Measurements from ENCODE around the gene LRRC4B.

Gene LRRC4B

DNA sequence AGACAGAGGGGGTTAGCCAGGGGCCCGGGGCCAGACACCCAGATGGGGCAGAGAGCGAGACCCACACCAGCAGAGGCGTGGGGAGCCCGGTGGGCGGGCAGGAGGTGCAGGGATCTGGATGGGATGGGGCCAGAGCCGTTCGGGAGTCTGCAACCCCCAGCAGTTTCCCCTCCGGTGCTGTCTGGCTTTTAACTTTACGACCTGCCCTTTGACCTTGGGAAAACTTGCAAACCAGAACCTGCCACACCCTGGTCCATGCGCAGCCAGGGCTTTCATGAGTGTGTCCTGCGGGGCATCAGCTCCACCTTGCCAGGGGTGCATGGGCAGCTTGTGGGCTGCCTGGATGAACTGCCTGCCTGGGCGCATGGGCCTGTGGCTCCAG lies 67.1 kb downstream of the LRRC4B start:
- no peak for DNase-seq

DNA sequence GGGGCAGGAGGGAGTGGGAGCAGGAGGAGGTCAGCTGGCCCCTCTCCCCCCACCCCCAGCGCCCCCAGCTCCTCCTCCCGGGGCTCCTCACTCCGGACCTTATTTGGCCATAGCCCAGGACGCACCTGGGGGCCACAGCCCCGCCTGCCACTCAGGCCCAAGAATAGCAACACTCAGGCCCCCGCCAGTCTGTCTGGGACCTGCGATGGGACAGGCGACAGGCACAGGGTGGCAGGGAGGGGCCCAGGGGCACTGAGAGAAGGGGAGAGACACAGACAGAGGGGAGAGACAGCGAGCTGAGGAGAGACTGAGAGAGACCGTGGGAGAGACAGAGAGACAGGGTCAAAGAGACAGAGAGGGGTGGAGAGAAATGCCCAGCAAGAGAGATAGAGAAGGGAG lies 67.5 kb downstream of the LRRC4B start:
- DNase-seq = peak in 1 of 2 experiments; percentile 47

DNA sequence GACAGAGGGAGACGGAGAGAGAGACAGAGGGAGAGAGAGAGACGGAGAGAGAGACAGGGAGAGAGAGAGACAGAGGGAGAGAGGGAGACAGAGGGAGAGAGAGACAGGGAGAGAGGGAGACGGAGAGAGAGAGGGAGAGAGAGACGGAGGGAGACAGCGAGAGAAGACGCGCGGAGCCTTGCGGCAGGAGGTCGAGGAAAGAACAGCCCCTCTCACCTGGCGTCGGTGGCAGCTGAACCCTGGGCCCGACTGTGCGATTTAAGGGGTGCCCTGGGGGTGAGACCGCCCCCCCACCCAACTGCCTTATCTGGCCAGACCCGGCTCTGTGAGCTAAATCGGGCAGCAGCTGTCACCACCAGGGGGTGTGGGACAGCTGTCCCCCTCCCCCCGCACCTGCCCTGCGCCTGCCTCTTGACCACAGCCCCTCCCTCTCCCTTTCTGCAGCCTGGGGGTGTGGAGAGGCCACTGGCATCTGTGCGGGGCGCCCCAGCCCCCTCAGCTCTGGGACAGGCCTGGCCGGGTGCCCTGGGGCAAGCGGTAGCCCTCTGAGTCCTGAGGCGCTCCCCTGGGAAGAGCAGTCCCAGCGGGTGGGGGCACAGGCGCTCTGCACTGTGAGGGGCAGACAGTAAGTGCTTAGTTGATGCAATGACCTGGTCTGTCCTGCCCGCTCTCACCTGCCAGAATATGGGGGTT lies 68.0 kb downstream of the LRRC4B start:
- peak; percentile 56 to 80 for DNase-seq

DNA sequence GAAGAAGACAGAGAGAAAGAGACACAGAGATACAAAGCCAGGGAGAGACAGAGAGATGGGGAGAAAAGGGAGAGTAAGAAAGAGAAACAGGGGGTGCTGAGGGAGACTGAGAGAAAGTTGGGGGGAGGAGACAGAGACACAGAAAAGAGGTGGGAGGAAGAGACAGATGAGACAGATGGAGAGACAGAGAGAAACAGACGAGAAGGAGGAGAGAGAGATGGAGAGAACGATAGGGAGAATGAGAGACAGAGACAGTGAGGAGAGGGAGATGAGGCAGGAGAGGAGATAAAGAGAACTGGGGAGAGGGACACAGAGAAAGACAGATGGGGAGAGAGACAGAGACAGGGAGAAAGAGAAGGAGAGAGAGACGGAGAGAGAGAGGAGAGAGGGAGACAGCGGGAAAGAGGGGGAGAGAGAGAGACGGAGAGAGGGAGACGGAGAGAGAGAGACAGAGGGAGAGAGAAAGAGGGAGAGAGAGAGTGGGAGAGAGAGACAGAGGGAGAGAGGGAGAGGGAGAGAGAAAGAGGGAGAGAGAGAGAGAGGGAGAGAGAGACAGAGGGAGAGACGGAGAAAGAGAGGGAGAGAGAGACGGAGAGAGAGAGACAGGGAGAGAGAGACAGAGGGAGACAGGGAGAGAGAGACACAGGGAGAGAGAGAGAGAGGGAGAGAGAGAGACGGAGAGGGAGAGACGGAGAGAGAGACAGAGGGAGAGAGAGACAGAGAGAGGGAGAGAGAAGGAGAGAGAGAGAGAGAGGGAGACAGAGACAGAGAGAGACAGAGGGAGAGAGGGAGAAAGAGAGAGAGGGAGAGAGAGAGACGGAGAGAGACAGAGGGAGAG lies 69.8 kb downstream of the LRRC4B start:
- no peak for DNase-seq

DNA sequence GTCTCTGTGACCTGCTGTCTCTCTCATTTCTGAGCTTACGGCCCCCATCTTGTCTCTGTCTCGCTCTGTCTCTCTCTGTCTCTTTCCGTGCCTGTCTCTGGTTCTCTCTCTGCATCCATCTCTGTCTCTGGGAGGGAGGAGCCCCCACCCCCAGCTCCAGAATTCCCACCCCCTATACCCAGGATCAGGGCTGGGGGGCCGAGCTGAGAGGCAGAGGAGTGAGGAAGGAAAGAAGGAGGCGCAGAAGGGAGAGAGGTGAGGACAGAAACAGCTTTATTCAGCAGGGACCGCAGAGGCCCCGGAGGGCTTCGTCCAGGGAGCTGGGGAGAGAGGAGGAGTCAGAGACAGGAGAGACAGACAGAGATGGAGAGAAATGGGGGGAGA lies 71.2 kb downstream of the LRRC4B start:
- DNase-seq = no peak

DNA sequence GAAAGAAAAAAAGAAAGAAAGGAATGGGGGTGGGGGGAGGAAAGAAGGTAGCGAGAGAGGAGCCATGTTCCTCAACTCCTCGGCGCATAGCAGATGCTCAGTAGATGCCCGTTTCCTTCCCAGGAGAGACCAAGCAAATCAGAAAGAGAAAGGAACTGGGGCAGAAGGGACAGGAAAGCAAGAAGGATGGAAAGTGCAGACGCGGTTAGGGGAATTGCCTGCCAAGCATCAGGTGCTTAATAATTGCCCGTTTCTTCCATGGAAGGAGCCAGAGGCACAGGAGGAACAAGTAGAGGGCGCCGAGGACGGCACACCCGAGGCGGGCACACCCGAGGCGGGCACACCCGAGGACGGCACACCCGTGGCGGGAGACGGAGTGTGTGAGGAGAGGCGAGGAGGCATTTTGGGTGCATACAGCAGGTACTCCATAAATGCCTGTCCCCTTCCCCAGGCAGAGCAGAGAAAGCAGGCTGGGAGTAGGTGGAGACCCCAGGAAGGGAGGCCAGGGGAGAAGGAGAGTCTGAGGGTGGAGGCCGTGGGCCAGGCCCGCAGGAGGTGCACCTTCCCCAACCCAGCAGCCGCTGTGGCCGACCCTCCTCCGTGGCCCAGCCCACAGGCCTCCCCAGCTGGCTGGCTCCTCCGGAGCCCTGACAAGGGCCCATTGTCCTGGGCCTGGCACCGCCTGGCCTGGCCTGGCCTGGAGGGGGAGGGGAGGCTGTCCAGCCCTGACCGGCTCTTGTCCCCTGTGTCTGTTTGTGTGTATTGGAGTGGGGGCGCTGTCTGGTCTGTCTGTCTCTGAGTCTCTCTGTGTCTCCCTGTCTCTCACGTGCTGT lies 71.8 kb downstream of the LRRC4B start:
- DNase-seq = no peak

DNA sequence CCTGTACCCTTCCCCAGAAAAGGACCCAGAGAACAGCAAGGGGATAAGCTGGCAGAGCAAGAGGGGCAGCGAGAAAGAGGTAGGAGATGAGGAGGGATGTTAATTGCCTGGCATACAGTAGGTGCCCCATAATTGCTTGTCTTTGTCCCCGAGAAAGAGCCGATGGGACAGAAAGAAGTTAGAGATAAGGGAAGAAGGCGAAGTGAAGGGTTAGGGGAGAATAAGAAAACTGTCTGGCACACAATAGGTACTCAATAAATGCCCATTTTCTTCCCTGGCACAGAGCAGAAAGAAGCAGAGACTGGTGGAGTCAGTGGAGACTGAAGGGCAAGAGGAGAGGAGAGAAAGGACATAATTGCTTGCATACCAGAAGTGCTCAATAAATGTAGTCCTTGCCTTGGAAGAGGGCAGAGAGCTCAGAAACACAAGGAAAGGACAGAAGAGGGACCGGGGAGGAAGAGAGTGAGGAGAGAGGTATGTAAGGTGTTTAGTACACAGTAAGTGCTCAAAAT lies 73.2 kb downstream of the LRRC4B start:
- DNase-seq = no peak

DNA sequence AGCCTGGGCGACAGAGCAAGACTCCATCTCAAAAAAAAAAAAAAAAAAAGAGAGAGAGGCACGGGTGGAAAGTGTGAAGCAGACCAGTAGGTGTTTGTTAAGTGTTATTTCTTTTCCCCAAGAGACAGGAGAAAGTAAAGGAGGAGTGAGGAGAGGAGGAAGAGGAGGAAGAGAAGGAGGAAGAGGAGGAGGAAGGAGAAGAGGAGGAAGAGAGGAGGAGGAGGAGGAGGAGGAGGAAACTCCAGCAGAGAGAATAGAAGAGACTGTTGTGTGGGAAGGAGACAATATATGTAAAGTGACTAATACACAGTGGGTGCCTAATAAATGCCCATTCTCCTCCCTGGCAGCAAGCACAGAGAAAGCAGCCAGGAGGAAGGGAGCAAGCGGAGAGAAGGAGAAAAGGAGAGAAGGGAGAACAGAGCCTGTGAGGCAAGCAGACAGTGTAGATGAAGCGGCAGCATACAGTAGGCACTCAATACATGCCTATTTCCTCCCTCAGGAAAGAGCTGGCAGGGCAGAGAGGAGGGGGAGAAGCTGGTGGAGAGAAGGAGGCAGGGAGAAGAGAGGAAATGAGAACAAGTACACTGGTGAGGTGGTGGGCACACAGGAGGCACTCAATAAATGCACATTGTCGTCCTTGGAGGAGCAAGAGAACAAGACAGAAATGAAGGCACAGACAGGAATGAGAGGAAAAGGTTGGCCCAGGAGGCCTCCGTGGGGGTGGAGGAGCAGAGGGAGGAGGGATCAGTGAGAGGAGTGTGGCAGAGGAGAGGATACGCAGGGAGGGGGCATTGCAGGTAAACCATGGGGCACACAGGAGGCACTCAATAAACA lies 73.8 kb downstream of the LRRC4B start:
- DNase-seq = no peak

DNA sequence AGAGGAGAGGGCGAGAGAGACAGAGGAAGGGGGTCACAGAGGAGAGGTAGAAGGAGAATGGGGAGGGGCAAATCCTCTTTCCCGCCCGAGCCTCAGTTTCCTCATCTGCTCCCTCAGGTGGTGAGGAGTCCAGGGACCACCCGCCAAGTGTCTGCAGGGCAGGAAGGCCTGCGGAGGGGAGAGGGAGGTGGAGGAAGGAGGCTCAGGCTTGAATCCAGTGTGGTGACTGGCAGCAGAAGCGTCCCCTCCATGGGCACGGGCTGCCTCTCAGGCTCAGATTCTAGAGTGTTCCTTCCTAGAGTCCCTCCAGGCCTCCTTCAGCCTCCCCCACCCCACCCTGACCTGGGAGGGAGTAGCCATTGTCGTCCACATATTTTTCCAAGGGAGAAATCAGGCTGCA lies 75.1 kb downstream of the LRRC4B start:
- DNase-seq = no peak

DNA sequence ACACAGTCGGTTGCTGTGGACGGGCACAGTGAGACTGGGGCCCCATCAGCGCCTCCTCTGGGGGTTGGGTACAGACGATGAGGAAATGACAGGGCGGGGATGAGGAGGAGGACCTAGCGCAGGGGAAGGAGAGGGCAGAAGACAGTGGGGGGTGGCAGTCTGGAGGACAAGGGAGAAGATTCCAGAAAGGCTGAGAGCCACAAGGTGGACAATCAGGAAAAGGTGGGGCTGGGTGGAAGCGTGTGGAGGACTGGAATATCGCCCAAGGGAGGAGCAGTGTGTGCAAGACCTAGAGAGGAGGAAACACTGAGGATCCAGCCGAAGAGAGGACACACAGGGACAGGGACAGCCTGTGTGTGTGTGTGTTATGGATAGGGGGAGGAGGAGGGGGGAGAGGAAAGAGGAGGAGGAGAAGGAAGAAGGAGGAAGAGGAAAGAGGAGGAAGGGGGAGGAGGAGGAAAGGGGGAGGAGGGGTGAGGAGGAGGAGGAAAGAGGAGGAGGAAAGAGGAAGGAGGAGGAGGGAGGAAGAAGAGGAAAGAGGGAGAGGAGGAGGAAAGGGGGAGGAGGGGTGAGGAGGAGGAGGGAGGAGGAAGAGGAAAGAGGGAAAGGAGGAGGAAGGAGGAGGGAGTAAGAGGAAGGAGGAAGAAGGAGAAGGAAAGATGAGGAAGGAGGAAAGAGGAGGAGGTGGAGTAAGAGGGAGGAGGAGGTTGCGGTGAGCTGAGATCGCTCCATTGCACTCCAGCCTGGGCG lies 75.8 kb downstream of the LRRC4B start:
- no peak for DNase-seq

DNA sequence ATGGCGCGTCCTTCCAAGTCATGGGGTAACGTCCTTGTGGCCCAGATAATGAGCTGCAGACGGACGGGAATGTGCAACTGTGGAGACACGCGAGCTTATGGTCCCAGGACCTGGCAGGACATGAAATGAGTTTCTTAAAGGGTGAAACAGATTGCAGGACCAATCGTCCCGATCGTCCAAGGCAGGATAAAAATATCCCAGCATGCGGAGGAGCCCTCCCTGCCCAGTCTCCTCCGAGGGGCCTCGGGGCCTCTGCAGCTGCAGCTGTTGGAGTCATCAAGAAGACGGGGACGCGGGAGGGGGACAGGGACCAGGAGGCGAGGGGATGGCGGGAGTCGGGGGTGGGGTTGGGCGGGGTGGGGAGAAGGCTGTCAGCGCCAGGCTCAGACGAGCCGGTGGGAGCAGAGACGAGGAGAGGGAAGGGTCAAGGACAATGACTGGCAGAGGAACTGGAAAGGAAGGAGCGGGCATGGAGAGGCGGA lies 77.2 kb downstream of the LRRC4B start:
- DNase-seq = peak in 1 of 2 experiments; percentile 49

DNA sequence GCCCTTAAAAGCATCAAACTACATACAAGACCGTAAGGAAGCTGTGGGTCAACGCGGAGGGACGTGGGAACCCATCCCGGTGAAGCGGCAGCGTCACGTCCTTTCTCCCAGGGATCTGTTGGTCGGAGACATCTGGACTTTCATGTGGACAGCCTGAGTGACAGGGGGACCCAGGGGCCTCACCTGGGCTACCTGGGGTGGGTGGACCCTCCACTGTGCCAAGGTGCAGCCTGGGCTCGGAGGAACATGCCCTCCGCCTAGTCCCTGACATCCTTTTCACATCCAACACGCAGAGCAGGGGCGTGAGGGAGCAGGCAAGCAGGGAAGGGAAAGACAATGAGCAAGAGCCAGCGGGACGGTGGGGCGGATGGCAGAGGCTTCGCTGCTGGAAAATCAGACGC lies 77.8 kb downstream of the LRRC4B start:
- DNase-seq = no peak

DNA sequence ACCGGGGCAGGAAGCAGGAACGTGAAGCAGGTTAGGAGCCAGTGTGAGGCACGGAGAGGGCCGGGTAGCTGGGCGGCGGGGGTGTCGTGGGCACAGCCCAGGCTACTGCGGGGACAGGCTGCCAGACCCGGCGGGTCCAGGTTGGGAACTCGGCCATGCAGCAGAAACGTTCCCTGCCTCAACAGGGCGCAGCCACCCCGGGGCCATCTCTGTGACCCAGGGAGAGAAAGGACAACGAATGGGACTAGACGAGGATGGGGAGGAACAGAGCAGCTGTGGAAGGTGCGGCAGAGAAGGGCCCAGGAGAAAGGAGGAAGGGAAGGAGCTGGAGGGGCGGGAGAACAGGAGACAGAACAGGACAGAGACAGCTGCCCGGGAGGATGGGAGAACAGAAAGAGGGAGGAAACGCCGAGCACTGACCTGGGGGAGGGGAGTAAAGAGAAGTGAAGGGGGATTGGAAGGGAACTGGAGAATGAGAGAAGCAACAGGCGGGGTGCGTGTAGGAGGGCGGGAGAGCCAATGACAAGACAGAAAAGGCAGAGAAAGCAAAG lies 78.7 kb downstream of the LRRC4B start:
- no peak for DNase-seq

DNA sequence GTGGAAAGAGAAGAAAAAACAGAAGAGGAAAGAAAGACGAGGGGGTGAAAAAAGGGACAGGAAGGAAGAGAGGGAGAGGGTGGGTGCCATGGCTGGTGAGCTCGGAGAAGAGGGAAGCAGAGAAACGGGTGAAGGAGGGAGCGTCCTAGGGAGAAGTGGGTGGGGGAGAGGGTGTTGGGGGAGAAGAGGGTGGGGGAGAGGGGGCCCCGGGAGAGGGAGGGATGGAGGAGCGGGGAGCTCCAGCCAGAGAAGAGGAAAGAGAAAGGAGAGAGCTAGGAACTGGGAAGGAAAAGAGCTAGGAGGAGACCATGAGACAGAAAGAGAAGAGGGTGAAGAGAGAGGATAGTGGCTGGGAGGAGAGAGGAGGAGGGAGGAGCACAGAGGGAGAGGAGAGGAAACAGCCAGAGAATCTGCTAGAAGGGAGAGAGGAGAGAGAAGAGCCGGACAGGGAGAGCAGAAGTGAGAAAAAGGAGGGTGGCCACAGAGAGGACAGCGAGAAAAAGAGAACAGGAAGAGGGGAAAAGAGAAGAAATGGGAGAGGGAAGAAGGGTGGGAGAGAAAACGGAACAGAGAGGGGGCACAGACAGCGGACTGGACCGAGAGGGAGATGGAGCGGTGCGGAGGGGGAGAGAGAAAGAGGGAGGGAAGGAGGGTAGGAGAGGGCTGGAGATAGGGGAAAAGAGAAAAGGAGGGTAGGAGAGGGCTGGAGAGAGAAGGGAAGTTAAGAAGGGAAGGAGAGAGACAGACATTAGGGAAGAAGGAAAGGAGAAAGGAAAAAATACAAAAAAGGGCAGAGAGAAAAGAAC lies 79.6 kb downstream of the LRRC4B start:
- DNase-seq = no peak

DNA sequence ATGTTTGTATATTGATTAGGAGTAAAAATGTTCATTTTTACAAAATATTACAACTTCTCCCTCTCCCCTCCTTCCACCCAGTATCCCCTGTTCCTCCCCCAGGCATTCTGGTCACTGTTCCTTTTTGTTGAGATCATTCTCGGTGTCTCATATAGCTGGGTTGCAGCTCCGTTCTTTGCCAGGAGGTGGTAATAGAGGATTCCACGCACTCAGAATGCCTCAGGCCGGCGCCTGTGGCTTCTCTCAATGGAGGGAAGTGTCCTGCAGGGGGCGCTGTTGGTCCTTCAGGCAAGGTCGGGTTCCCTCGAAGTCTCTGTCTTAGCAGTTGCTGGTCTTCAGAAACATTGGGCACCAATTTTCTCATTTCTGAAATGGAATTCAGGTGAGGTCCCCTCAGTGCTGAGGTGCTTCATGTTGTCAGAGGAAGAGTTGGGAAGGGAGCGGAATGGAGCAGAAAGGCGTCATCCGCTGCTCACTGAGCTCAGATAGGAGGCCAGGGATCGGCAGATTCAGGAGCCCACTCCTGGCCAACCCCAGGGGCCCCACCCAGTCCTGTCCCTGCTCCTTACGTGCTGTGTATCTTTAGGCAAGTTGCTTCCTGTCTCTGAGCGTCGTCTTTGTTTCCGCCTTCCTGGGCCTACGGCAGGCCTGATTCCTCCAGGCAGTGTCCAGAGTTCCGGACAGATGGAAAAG lies 81.3 kb downstream of the LRRC4B start:
- DNase-seq = peak; percentile 23 to 49

DNA sequence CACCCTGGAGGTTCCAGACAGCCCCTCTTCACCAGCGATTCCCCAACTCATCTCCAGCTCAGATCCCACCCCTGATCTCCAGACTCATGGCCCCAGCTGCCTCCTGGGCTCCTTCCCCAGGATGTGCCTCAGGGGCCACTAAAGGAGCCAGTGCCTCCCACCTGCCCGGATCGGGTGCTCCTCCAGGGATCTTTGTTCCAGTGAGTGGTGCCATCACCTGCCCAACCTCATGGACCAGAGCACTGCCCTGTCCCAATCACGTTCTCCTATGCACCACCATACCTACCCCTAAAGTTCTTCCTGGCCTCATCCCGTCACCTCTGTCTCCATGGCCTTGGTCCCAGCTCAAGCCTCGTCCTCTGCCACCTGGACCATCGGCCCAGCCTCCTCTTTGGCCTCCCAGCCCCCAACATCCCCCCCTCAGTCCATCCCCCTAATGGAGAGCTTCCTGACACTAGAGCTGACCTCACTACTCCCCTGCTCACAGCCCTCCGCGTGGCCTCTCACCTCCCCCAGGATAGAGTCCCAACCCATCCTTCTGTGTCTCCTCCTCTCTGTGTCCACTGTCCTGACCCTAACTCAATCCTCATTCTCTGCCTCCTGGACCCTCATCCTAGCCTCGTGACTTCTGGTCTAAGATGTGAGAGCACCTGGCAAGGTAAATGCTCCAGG lies 82.8 kb downstream of the LRRC4B start:
- DNase-seq = no peak

DNA sequence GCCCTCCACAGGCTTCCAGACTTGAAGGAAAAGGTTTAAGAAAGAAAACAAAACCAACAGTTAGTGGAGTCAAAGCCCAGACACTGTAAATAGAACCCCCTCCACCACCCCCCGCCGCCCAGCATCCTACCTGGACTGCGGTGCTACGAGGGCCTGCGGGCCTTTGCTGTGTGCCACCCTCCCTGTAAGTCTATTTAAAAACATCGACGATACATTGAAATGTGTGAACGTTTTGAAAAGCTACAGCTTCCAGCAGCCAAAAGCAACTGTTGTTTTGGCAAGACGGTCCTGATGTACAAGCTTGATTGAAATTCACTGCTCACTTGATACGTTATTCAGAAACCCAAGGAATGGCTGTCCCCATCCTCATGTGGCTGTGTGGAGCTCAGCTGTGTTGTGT lies 85.3 kb downstream of the LRRC4B start:
- DNase-seq = no peak

DNA sequence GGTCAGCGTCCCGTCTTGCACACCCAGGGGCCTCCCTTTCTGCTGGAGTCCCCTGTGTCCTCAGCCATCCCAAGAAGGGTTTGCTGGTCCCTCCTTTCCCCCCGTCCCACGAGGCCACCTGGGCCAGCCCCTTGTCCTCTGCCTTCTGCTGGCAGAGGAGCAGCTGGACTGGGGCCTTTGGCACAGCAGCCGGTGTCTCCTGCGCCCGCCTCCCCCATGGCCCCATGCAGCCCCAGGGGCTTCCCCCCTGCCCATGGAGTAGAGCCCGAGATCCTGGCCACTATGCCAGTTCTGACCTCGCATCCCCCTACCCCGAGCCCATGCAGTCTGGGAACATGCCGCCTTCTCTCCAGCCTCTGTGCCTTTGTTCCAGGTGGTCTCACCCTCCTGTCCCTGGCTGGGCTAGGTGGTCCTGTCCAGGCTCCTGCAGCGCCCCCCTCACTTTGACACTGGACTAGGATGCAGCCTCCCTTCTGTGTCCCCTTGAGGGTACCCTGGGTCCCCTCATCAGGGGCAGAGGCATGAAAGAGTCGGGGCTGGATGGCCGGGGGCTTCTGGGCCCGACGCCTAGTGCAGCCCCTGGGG lies 85.9 kb downstream of the LRRC4B start:
- DNase-seq = no peak
